A549 (cell line): ENCODE data around the gene FUT8. TPM values are rescaled to one million over a fixed set of nuclear protein-coding genes. Genes with fewer than 3 reads are reported as not detected.

Experiments
- ATAC-seq, 2 experiments: fragments of 200-7000 bp in 1 of 2; fragments of >200 bp in 1 of 2; cut with Nextera tagmentation in 1 of 2; cut with Tn5 transposase in 1 of 2; 3 replicates each; pipeline versions ENCODE4 v1.8.0 to v1.9.1; 2018 to 2020; ENCODE audit warnings: mild to moderate bottlenecking in 1 of 2, moderate library complexity in 1 of 2
- CTCF ChIA-PET: fragments of 300-600 bp; sonication (Branson Sonifier 250); formaldehyde crosslinking; extraction: SDS; loops from one replicate; lab custom pipeline; 2021; ENCODE audit warnings: antibody characterized with exemption, inconsistent platforms; lab: Yijun Ruan, JAX
- POLR2A ChIA-PET: fragments of 350-600 bp; formaldehyde crosslinking; extraction: SDS; loops from one replicate; lab custom pipeline; 2021; ENCODE audit warnings: antibody characterized with exemption, inconsistent platforms; lab: Yijun Ruan, JAX
- DNase-seq, 2 experiments: peaks; one replicate each; pipeline versions ENCODE4 v3.0.0 to v3.0.0-alpha.2; 2011 to 2016; ENCODE audit warnings: low read depth in 1 of 2, low spot score in 1 of 2
- FAIRE-seq: peaks from 2 replicates; lab custom pipeline; 2011; peaks lifted over from hg19 to GRCh38; lab: Jason Lieb, UNC
- H3K27ac ChIP-seq, 2 experiments: fragments of >200 bp; sonication (Bioruptor Twin); formaldehyde crosslinking; 3 replicates each; pipeline ENCODE4 v1.5.1; 2016 to 2017
- H3K4me1 ChIP-seq: fragments of >200 bp; sonication (Bioruptor Twin); formaldehyde crosslinking; 3 replicates; pipeline ENCODE4 v1.6.1; 2016
- H3K4me2 ChIP-seq: fragments of >200 bp; sonication (Bioruptor Twin); formaldehyde crosslinking; 3 replicates; pipeline ENCODE4 v1.6.1; 2016
- H3K4me3 ChIP-seq: fragments of >200 bp; sonication (Bioruptor Twin); formaldehyde crosslinking; 3 replicates; pipeline ENCODE4 v1.5.1; 2016
- H3K9me3 ChIP-seq: fragments of >200 bp; sonication (Bioruptor Twin); formaldehyde crosslinking; 3 replicates; pipeline ENCODE4 v1.6.1; 2016
- BCL3 ChIP-seq: fragments of >200 bp; sonication (Bioruptor Twin); formaldehyde crosslinking; IDR thresholded peaks from 3 replicates; pipeline ENCODE4 v1.6.1; 2016
- BHLHE40 ChIP-seq: IDR thresholded peaks from 2 replicates; pipeline ENCODE4 v1.6.1; 2012; ENCODE audit warnings: low read depth, low read length, inconsistent platforms
- CBX8 ChIP-seq: fragments of 200-600 bp; sonication (generic); IDR thresholded peaks from 2 replicates; pipeline ENCODE4 v1.6.1; 2016
- CHD2 ChIP-seq: fragments of 150-350 bp; IDR thresholded peaks from 2 replicates; pipeline ENCODE4 v1.6.1; 2014; ENCODE audit warnings: low read length; ENCODE audit not compliant: partially characterized antibody
- CTCF ChIP-seq: fragments of >200 bp; sonication (Bioruptor Twin); formaldehyde crosslinking; IDR thresholded peaks from 3 replicates; pipeline ENCODE4 v1.5.1; 2016
- E2F6 ChIP-seq: IDR thresholded peaks from 2 replicates; pipeline ENCODE4 v1.6.1; 2012; ENCODE audit warnings: low read depth, borderline replicate concordance
- EHF ChIP-seq: fragments of 250-450 bp; sonication (Bioruptor Pico); IDR thresholded peaks from 2 replicates; pipeline ENCODE4 v1.5.0; 2020; ENCODE audit warnings: mild to moderate bottlenecking
- ELK1 ChIP-seq: fragments of 150-350 bp; IDR thresholded peaks from 2 replicates; pipeline ENCODE4 v1.6.1; 2014; ENCODE audit warnings: low read depth, mild to moderate bottlenecking, low read length
- FOXS1 ChIP-seq: fragments of 250-450 bp; sonication (Bioruptor Pico); IDR thresholded peaks from 2 replicates; pipeline ENCODE4 v1.5.0; 2020; ENCODE audit warnings: mild to moderate bottlenecking, moderate library complexity
- GATA3 ChIP-seq: IDR thresholded peaks from 2 replicates; pipeline ENCODE4 v1.6.1; 2012; ENCODE audit warnings: borderline replicate concordance
- HOXB13 ChIP-seq: fragments of 250-450 bp; sonication (Bioruptor Pico); IDR thresholded peaks from 2 replicates; pipeline ENCODE4 v1.5.0; 2020; ENCODE audit warnings: low read depth, mild to moderate bottlenecking, moderate library complexity
- HOXB5 ChIP-seq: fragments of 250-450 bp; sonication (Bioruptor Pico); IDR thresholded peaks from 2 replicates; pipeline ENCODE4 v1.5.0; 2020; ENCODE audit warnings: mild to moderate bottlenecking, moderate library complexity
- MYC ChIP-seq: IDR thresholded peaks from 2 replicates; pipeline ENCODE4 v1.6.1; 2012; ENCODE audit warnings: mild to moderate bottlenecking, inconsistent platforms, low read length, improper control_type of control experiment, borderline replicate concordance
- NR3C1 ChIP-seq: fragments of >200 bp; sonication (Bioruptor Twin); formaldehyde crosslinking; IDR thresholded peaks from 3 replicates; pipeline ENCODE4 v1.6.1; 2017
- PHF8 ChIP-seq: fragments of 200-600 bp; sonication (generic); IDR thresholded peaks from 2 replicates; pipeline ENCODE4 v1.6.1; 2016; ENCODE audit warnings: low read depth, mild to moderate bottlenecking, antibody characterized with exemption, moderate library complexity, borderline replicate concordance
- RCOR1 ChIP-seq: fragments of 150-350 bp; IDR thresholded peaks from 2 replicates; pipeline ENCODE4 v1.6.1; 2014; ENCODE audit warnings: antibody characterized with exemption, low read length, low read depth
- RNF2 ChIP-seq: fragments of 200-600 bp; sonication (generic); IDR thresholded peaks from 2 replicates; pipeline ENCODE4 v1.6.1; 2016; ENCODE audit warnings: low read depth, mild to moderate bottlenecking, antibody characterized with exemption, moderate library complexity, borderline replicate concordance
- TFCP2L1 ChIP-seq: fragments of 250-450 bp; sonication (Bioruptor Pico); IDR thresholded peaks from 2 replicates; pipeline ENCODE4 v1.5.0; 2021; ENCODE audit warnings: mild to moderate bottlenecking
- ZFP36 ChIP-seq: fragments of 450-650 bp; IDR thresholded peaks from 2 replicates; pipeline ENCODE4 v1.6.1; 2014; ENCODE audit warnings: borderline replicate concordance; ENCODE audit not compliant: partially characterized antibody
- ZNF302 ChIP-seq: fragments of 250-450 bp; sonication (Bioruptor Pico); IDR thresholded peaks from 2 replicates; pipeline ENCODE4 v1.9.0; 2021; ENCODE audit warnings: inconsistent platforms, mild to moderate bottlenecking, moderate library complexity
- ZSCAN20 ChIP-seq: fragments of 250-450 bp; sonication (Bioruptor Pico); IDR thresholded peaks from 2 replicates; pipeline ENCODE4 v1.8.0; 2022; ENCODE audit warnings: mild to moderate bottlenecking, moderate library complexity
- WGBS: methylation state at CpG from one replicate; pipeline ENCODE4 v1.1.6; 2017; ENCODE audit errors: missing lambda C conversion rate; 5-methylcytosine and 5-hydroxymethylcytosine counted together
- polyA plus RNA-seq, 4 experiments: library from polyadenylated mRNA; depleted of rRNA in 3 of 4; stranded (reverse); fragments of >200 nt; fragmentation: RNase III in 1 of 4; extraction: RNeasy Plus Mini Kit Qiagen cat#74134 plus additional on column Dnase treatment in 1 of 4; gene quantifications; 2 replicates in 3 of 4; 3 replicates in 1 of 4; pipeline ENCODE4 v1.2.3, GENCODE V29; 2011 to 2017

FUT8 gene
- polyA plus RNA-seq, 2 of the 4 experiments (the other 2 are of a cell fraction): 20.3 to 22.9 TPM

GRCh38 chr14:65392296-65392695 is 20.2 kb upstream of the FUT8 start:
- WGBS: 47% methylated on average over 4 of the region's 4 CpGs
- CTCF ChIA-PET: interaction anchor here (1.0 kb wide), 1 partner anchor 38 kb away, joined by 4 read pairs; no protein-coding TSS in a partner anchor
- ATAC-seq: no peak
- FAIRE-seq: no peak
- Histone ChIP-seq H3K9me3 (peaks cover 19% of the 10 kb centered on the region), H3K4me1 (no peaks in the 10 kb centered on the region), H3K4me2 (no peak overlapping the region), H3K27ac (no peak overlapping the region), H3K4me3 (no peak overlapping the region)
- DNase-seq: no peak
- POLR2A ChIA-PET: no interaction called here
- TF ChIP-seq RCOR1: no peak
- no peak for TF ChIP-seq ZFP36
- TF ChIP-seq BCL3: no peak
- no peak for TF ChIP-seq TFCP2L1 (CRISPR knock-in tag)
- TF ChIP-seq EHF (CRISPR knock-in tag): no peak

- ChIA-PET CTCF (interaction anchor here (1.3 kb wide), 1 partner anchor 16 kb away, joined by 5 read pairs; the partner anchor contains the start of gene FUT8), POLR2A (no interaction called here)
- 23% methylated on average over 5 of the region's 5 CpGs for WGBS
- no peak for DNase-seq
- Histone ChIP-seq H3K4me2 (no peak overlapping the region), H3K27ac (no peak overlapping the region), H3K4me3 (no peak overlapping the region), H3K9me3 (peaks cover 19% of the 10 kb centered on the region), H3K4me1 (no peaks in the 10 kb centered on the region)
- TF ChIP-seq BHLHE40 (no peak), ELK1 (no peak), CBX8 (no peak), PHF8 (no peak), GATA3 (no peak), ZNF302 (CRISPR knock-in tag) (no peak), HOXB13 (CRISPR knock-in tag) (no peak), HOXB5 (CRISPR knock-in tag) (no peak), ZFP36 (no peak), ZSCAN20 (CRISPR knock-in tag) (no peak), NR3C1 (no peak), CTCF (no peak), E2F6 (no peak), MYC (no peak), FOXS1 (no peak), CHD2 (no peak), TFCP2L1 (CRISPR knock-in tag) (no peak), RNF2 (no peak), EHF (CRISPR knock-in tag) (no peak)
- no peak for ATAC-seq
- no peak for FAIRE-seq
Measured at GRCh38 chr14:65396082-65396910, 16.2 kb upstream of the FUT8 start.
